HTR-8/SVneo (cell line): Measurements from ENCODE around the gene MPPE1.
"Not testable (repeated sequence)": the region's sequence is repeated elsewhere in the genome, so short reads cannot be mapped to it uniquely, and the experiment has no call there.

Experiments used
- DNase-seq: peaks from one replicate; pipeline ENCODE4 v3.0.0; 2011; ENCODE audit warnings: low spot score, mixed read lengths; ENCODE audit not compliant: insufficient read length
- FAIRE-seq: peaks from 2 replicates; lab custom pipeline; 2011; peaks lifted over from hg19 to GRCh38; lab: Jason Lieb, UNC

The MPPE1 gene

DNA sequence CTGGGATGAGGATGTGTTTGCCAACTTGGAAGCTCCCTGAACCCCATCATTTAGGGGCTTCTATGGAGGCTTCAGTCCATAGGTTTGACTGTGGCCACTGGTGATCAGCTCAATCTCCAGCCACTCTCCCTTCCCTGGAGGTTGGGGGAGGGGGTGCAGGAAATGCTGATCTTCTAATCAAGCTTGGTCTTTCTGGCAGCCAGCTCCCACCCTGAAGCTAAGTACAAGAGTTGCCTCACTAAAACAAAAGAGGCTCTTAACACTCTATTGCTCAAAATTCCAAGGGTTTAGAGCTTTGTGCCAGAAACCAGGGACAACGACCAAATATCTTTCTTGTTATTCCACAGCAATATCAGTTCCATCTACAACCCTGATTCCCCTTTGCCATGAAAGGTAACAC, 19.4 kb upstream of the MPPE1 start:
- FAIRE-seq (no peak), DNase-seq (no peak)

DNA sequence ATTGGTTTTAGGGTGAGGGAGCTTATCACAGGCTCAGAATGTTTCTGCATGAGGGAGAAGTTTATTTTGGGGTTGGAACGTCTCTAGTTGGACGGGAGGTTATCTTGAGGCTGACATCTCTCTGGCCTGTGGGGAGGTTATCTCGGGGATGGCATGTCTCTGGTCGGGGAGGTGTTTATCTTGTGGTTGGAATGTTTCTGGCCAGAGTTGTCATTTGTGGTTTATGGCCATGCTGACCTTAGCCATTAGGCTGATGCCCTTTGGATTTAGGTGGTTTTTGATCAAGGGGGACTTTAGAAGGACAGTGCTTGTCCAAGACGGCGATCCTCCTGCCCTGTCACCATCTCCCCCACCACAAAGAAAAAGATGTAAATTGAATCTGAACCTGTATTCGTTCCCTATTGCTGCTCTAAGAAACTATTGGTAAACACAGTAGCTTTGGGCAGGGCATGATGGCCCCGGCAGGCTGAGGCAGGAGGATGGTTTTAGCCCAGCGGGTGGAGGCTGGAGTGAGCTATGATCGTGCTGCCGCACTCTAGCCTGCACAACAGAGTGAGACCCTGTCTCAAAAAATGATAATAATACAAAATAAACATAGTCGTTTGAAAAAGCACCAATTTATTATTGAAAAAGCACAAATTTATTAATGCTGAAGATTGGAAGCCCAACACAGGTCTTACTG, 17.8 kb upstream of the MPPE1 start:
- DNase-seq = no peak
- FAIRE-seq = no peak

DNA sequence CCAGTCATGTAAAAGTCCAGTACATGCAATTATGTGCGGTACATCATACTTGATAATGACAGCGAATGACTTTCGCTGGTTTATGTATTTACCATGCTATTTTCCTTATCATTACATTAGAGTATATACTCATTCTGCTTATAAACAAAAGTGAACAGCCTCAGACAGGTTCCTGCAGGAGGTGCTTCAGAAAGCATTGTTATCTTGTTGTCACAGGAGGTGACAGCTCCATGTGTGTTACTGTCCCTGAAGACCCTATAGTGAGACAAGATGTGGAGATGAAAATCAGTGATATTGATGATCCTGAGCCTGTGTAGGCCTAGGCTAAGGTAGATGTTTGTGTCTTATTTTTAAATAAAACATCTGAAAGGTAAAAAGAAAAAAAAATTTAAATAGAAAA, 15.3 kb upstream of the MPPE1 start:
- DNase-seq (no peak), FAIRE-seq (no peak)

DNA sequence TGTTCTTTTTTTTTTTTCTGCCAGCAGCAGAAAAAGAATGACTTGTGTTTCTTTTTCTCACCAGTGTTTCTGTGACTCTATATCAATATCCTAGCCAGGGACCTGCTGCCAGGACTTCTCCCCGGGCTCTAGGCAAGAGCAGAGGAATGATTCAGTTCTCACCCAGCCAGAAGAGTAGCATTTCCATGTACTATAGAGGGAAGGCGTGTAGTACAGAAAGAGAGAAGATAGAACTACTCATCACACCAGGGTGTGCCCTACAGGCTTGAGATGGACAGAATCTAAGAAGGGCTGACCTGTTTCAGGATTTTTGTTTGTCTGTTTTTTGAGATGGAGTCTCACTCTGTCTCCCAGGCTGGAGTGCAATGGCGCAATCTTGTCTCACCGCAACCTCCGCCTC, 11.4 kb upstream of the MPPE1 start:
- not testable (repeated sequence) for DNase-seq, FAIRE-seq

DNA sequence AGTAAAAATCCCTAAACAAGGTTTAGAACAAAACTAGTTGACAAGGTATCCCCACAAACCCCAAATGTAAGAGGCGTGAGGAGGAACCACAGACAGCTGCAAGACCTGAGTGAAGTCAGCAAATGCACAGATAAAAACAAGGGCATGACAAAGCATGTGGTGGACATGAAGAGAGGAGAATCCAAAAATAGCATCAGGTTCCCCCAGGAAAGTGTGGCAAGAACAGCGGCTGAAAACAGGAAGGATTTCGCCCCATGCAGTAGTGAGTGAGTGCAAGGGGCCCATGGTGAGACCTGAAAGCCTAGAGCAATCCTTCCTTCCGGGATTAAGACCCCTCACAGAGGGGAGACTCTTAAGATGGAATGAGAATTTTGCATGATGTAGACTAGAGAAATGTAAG, 8.8 kb upstream of the MPPE1 start:
- not testable (repeated sequence) for DNase-seq, FAIRE-seq

DNA sequence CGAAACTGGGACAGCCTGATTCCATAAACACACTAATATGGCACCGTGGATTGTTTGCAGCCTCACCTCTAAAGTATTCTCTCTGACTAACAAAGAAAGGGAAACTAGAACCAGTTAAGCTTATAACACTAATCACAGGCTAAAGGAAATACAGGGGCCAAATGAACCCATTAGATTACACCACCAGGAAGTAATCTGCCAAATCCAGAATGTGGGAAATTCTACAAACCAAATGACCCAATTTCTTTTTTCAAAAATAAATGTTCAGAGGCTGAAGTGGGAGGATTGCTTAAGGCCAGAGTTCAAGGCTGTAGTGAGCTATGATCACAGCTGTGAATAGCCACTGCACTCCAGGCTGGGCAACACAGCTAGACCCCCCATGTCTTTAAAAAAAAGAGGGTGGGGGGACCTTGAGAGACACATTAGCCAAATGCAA, 1.5 kb upstream of the MPPE1 start:
- no peak for FAIRE-seq
- no peak for DNase-seq

DNA sequence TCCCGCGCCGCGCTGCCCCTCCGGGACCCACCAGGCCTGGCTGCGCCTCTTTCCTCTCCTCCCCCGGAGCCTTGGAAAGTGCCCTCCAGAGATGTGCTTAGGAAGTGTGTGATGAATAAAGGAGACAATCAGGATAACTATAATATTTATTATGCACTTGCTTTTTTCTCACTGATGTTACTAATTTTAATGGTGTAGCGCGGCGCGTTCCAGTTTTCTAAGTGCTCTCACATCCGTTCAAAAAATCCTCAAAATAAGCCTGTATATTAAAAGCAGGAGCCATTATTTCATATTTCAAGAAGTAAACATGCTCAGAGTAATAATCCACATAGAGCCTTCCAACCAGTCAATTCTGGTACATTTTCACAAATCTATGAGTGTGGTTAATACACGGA, 941 bp upstream of the MPPE1 start:
- FAIRE-seq = no peak
- DNase-seq = no peak

DNA sequence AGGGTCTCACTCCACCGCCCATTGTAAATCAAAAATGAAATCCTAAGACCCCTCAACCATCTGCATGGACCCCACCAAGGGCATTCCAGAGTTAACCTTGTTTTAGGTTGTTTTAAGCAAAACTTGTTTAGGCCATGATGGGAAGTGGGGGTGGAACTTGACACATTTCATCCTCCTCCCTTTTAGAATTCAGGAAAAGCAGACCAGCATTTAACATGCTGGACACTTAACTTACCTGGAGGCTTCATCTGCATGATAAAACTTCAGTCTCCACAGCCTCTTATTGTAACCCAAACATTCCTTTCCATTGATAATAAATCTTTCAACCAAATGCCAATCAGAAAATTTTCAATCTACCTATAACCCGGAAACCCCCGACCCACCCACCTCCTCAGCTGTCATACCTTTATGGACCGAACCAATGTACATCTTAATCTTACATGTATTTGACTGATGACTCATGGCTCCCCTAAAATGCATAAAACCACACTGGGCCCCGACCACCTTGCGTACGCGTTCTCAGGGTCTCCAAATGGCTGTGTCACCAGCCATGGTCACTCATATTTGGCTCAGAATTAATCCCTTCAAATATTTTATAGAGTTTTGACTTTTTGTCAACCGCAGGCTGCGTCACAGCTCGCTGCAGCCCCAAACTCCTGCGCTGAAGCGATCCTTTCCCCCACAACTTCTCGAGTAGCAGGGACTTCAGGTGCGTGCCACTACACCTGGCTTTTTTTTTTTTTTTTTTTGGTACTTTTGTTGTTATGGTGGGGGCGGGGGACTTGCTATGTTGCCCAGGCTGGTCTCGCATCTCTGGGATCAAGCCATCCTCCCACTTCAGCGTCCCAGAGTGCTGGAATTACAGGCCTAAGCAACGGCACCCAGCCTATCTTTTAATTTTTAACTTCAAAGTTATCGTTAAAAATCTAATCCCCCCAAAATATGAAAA, 917 bp downstream of the MPPE1 start:
- FAIRE-seq = no peak
- DNase-seq = no peak

DNA sequence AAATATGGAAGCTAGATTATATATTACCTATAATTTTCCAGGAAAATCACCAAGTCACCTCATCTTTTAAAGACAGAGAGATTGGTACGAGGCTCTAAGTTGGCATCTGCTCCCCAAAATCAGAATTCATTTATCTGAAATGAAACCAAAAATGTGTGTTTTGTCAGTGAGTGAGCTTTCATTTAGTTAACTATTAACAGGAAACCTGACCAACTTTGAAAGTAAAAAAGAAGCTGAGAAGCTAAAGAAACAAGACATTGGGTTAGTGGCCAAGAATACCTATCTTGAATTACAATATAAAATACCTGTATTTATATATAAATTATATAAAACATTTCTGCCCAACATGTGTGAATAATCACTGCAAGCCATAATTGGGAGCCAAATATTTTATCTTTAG, 1.9 kb downstream of the MPPE1 start:
- FAIRE-seq (no peak), DNase-seq (no peak)

DNA sequence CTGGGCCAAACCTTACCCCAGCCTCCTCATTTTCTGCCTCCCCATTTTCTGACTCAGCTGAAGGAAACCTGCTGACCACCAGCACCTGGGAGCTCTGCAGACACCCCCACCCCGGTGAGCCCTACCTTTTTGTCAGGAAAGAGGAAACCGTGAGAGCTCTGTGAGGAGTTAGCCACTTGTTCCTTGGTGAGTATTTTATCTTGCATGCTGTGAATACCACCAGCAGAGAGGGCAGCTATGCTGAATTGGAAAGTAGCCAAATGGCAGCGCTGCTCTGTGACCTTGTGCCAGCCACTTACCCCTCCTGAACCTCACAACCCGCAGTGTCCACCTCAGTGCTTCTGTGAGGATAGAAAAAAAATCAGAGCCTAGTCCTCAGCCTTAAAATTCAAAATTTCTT, 2.5 kb downstream of the MPPE1 start:
- no peak for FAIRE-seq

DNA sequence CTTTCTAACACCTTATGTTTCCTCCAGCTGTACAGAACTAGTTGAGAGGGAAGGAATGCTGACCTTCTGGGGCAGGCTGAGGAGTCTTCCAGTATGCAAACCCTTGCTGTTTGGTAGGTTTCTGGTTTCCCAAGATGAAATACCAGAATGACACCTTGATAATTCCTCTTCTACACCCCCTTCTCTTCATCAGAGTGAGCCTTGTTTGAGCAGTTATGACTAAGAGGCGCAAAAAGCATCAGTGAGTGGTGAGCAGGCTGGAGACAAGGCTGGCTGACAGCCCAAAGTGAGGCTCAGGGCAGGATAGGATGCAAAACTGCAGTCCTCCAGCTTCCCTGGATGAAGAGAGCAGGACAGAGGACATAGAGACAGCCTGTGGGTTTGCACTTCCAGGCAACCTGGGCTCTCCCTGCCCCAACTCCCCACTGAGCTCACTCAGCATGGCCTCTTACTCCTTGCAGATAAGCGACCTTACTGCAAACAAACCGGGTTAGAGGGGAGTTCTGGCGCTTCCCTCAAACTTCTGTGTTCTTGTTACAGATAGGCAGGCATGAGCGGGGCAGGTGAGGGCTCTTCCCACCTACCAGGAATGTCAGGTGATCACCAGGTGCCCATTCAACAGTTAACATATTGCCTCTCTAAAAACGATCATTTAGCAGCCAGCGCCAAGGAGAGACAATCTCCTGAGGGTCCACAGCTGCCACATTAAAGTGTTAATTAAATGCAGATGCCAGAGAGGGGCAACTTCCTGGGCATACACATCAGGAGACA, 5.4 kb downstream of the MPPE1 start:
- FAIRE-seq = no peak
- no peak for DNase-seq

More for the DNA sequence above, 2.5 kb downstream of the MPPE1 start:
- DNase-seq = no peak

DNA sequence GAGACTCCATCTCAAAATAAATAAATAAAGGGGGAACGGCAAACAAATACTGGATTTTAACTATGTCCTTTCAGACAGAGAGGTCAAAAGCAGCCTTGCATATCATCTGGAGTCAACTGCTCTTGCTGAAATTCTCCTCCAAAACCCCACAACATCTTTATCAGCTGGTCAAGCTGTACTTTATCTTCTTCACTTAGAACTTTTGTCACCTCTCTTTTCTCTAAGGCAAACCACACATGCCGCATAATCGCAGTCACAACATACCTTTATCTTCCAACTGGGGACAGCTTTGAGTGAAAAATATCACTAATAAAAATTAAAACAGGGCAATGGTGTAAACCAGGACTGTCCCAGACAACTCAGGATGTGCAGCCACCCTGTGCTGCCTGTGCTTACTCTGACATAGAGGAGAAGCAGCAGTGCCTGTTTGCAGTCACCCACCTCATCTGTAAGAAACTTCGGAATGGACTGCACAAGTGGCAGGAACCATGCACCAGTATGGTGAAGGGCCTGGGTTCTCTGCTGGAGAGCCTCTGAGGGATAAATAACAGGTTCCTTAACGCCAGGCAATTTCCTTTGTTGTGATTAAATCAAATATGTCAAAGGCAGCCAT, 6.2 kb downstream of the MPPE1 start:
- no peak for FAIRE-seq
- DNase-seq = no peak

DNA sequence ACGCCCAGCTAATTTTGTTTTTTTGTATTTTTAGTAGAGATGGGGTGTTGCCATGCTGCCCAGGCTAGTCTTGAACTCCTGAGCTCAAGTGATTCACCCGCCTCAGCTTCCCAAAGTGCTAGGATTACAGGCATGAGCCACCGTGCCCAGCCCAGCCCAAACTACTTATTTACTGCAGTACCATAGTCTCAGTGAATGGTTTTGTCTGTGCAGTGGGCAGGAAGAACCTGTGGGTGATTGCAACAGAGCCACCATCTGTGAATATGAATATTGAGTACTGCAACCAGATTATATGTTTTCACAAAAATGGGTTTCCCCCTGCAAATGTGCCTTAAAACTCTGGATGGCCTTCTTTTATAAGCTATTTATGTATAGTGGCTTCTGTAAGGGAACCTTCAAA, 9.1 kb downstream of the MPPE1 start:
- FAIRE-seq (no peak), DNase-seq (no peak)

DNA sequence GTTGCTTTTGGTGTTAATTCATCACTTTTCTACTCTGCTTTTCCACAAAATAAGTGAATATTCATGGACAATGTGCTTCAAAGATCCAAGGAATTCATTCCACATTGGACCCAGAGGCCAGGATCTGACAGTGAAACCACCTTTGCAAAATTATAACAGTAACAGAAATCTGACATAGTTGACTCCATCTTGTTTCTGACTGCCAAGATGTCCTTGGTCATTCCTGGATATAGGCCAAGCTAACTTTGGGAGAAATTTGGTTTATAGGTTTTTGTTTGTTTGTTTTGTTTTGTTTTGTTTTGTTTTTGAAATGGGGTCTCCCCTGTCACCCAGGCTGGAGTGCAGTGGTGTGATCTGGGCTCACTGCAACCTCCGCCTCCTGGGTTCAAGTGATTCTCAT, 10.3 kb downstream of the MPPE1 start:
- no peak for DNase-seq
- FAIRE-seq = no peak

DNA sequence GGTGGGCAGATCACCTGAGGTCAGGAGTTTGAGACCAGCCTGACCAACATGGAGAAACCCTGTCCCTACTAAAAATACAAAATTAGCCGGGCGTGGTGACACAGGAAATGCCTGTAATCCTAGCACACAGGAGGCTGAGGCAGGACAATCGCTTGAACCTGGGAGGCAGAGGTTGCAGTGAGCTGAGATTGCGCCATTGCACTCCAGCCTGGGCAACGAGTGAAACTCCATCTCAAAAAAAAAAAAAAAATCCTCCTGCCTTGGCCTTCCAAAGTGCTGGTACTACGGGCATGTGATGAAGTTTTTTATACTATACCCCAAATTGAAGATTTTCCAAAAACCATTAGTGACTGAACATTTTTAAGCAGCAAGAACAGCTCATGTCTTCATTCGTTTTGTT, 15.7 kb downstream of the MPPE1 start:
- DNase-seq, FAIRE-seq: not testable (repeated sequence)

DNA sequence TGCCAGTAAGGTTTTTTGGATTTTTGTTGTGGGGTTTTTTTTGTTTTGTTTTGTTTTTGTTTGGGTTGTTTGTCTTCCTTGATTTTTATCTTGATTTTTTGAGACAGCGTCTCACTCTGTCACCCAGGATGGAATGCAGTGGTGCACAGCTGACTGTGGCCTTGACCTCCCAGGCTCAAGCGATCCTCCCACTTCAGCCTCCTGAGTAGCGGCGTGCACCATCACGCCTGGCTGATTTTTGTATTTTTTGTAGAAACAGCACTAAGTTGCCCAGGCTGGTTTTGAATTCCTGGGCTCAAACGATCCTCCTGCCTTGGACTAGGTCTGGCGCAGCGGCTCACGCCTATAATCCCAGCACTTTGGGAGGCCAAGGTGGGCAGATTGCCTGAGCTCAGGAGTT, 16.4 kb downstream of the MPPE1 start:
- FAIRE-seq (no peak), DNase-seq (no peak)

DNA sequence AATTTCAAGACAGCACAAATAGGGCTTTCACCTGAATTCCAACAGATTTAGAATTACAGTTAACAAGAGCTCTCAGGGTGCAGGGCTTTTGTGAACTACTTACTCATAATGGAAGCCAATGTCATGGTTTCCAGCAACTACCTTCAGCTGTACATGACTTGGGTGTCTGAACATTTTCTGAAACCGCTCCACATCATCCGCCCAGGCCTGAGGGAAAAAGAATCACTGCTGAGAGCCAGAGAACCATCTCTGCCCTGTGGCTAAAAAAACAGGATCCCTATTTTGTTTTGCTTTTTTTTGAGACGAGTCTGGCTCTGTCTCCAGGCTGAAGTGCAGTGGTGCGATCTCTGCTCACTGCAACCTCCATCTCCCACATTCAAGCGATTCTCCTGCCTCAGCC, 18.8 kb downstream of the MPPE1 start:
- DNase-seq = no peak
- FAIRE-seq = no peak

DNA sequence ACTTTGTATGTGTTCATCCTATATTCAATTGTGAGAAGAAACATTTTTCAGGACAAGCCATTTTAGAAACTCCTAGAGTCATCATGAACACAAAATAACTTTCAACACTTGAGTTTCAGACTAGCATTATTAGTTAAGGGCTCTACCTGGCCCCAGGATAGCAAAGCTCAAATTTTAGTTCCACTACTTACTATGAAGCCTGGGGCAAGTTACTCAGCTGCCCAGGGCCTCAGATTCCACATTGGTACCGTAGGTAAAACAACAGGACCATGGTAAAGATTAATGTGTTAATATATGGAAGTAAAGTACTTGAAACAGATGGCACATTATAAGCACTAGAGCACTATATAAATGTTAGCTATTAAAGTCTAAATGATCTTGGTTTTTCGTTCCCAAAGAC, 19.4 kb downstream of the MPPE1 start:
- DNase-seq = no peak
- no peak for FAIRE-seq

DNA sequence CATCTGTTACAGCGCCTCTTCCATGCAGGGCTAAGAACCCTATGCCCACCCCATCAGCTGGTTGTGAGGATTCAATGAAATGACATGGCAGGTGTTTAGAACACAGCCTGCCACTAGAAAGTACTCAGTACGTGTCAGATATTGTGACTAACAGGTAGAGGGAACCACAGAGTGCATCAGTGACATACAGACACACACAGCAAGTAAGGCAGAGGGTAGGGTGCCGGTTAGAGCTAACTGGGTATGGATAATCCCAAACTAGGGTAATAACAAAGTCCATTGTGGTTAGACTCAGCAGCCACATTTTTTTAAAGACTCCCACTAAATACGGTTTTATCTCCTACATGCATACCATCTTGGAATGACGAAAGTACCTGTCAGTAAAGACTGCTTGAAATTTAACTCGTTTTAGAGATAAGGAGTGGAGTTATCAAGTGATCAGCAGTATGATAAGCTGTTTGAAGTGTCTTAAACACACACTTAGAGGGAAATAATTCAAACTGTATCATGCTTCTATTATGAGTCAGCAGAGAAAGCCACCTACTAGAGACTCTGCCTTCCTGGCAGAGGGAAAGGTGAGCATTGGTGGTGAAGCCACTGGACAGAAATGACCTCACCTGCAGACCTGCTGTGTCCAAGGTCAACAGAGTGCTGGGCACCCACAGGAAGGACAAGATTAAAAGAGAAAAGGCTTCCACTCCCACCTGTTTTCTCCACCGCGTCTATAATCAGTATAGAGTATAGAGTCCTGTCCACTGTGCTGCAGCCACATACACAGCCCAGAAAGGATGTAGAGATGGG, 20.6 kb downstream of the MPPE1 start:
- DNase-seq (no peak), FAIRE-seq (peak; percentile 4)
